ENCODE measurements around the gene MEN1.

The MEN1 gene

GRCh38 chr11:64803846-64804345 lies 6.5 kb downstream of the MEN1 start:
- H3K4me3 ChIP-seq (replicated peaks; ENCODE audit: low read depth, low read length), result peak overlapping the region; percentile 76

DNA sequence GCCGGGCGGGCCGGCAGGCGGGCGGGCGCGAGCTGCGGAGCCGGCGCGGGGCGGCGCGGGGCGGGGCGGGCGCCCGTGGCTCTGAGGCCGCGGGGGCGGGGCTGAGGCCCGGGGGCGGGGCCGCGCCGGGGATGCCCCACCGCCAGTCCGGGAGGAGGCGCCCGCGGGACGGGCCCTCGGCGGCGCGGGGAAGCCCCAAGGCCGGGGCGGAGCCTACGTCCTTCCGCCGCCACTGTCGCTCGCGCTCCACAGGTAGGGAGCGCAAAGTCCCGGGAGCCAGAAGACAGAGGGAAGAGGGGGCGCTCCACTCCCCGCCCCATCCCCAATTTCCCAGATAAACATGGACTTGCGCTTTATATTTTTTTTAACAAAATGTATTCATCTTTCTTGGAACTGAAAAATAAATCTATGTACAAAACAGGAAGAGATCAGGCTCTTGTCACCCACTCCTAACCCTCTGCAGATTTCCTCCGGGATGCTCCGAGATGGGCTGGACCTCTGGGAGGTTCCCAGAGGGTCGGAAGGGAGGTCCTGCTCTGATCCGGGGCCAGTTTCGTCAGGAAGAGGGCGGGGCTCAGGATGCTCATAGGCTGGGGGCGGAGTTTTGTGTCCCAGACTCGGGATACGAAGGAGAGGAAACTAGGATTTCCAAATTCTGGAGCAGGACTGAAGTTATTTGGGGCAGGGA lies 7.0 kb downstream of the MEN1 start, which contains the start of gene MAP4K2:
Gene MAP4K2, minus strand, starts transcription at position 57 of the 688 bp plus-strand sequence. CDS start 65 bp downstream, outside the sequence.
- TF ChIP-seq, protein P1, sequence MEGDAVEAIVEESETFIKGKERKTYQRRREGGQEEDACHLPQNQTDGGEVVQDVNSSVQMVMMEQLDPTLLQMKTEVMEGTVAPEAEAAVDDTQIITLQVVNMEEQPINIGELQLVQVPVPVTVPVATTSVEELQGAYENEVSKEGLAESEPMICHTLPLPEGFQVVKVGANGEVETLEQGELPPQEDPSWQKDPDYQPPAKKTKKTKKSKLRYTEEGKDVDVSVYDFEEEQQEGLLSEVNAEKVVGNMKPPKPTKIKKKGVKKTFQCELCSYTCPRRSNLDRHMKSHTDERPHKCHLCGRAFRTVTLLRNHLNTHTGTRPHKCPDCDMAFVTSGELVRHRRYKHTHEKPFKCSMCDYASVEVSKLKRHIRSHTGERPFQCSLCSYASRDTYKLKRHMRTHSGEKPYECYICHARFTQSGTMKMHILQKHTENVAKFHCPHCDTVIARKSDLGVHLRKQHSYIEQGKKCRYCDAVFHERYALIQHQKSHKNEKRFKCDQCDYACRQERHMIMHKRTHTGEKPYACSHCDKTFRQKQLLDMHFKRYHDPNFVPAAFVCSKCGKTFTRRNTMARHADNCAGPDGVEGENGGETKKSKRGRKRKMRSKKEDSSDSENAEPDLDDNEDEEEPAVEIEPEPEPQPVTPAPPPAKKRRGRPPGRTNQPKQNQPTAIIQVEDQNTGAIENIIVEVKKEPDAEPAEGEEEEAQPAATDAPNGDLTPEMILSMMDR (IDR thresholded peaks at IDR 0.05; ENCODE audit: low read length, missing control alignments), result no peak
- peak; percentile 83 for DNase-seq (ENCODE audit: low read depth)
- H3K4me3 ChIP-seq (replicated peaks; ENCODE audit: low read depth, low read length), result peak within 1 kb of the TSS; percentile 76

More at GRCh38 chr11:64803846-64804345, 6.5 kb downstream of the MEN1 start:
- no peak for DNase-seq (ENCODE audit: low read depth)
- TF ChIP-seq, protein P1 (IDR thresholded peaks at IDR 0.05; ENCODE audit: low read length, missing control alignments), result no peak

GRCh38 chr11:64802370-64803157 lies 7.8 kb downstream of the MEN1 start:
- DNase-seq (ENCODE audit: low read depth), result no peak
- TF ChIP-seq, protein P1 (IDR thresholded peaks at IDR 0.05; ENCODE audit: low read length, missing control alignments), result no peak

DNA sequence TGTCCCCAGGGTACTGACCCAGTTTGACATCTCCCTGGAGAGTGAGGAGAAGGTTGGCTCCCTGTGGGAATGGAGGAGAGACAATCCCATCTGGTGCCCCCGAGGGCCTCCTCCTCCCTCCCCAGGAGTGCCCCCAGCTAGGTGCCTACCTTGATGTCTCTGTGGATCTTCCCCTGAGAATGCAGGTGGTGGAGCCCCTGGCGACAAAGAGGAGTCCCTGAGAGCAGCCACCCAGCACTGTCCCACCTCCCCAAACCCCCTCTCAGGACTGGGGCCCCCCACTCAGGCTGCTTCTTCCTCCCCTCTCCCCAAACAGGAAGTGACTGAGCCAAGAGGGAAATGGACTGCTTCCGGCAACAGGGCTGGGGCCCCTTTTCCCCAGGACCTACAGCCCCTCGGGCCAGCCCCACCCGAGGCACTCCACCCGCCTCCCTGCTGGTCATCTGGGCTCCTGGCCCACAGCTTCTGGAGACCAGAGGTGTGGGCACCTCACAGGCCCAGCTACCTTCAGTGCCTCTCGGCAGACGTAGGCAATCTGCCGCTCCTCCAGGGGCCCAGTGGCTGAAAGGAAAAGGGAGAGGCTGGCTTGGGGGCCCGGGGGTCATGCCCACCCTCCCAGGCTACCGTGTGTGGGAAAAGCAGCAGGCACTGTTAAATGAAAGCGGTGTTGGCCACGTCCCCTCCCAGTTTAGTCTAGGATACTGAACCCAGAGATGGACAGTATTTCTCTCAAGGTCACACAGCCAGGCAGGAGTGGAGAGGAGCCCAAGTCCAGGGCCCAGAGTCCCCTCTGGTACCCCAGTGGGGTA lies 8.6 kb downstream of the MEN1 start:
- H3K4me3 ChIP-seq (replicated peaks; ENCODE audit: low read depth, low read length), result peak overlapping the region; percentile 76
- TF ChIP-seq, protein P1 (IDR thresholded peaks at IDR 0.05; ENCODE audit: low read length, missing control alignments), result no peak
- DNase-seq (ENCODE audit: low read depth), result no peak

More at GRCh38 chr11:64802370-64803157, 7.8 kb downstream of the MEN1 start:
- peak overlapping the region; percentile 76 for H3K4me3 ChIP-seq (replicated peaks; ENCODE audit: low read depth, low read length)

DNA sequence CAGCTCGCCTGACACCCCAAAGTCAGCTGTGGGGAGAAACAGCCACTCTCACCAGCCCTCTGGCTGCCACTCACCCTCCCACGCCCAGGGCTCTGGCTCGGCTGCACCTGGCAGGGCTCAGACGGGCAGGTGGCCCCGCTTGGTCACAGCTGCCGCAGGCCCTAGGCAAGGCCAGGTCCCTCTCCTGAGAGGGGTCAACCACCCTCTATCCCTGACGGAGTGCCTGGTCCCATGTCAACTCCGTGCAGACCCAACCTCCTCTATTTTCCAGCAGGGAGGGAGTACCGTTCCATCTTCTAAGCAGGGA lies 9.2 kb downstream of the MEN1 start:
- H3K4me3 ChIP-seq (replicated peaks; ENCODE audit: low read depth, low read length), result no peak overlapping the region
- TF ChIP-seq, protein P1 (IDR thresholded peaks at IDR 0.05; ENCODE audit: low read length, missing control alignments), result no peak
- DNase-seq (ENCODE audit: low read depth), result no peak

DNA sequence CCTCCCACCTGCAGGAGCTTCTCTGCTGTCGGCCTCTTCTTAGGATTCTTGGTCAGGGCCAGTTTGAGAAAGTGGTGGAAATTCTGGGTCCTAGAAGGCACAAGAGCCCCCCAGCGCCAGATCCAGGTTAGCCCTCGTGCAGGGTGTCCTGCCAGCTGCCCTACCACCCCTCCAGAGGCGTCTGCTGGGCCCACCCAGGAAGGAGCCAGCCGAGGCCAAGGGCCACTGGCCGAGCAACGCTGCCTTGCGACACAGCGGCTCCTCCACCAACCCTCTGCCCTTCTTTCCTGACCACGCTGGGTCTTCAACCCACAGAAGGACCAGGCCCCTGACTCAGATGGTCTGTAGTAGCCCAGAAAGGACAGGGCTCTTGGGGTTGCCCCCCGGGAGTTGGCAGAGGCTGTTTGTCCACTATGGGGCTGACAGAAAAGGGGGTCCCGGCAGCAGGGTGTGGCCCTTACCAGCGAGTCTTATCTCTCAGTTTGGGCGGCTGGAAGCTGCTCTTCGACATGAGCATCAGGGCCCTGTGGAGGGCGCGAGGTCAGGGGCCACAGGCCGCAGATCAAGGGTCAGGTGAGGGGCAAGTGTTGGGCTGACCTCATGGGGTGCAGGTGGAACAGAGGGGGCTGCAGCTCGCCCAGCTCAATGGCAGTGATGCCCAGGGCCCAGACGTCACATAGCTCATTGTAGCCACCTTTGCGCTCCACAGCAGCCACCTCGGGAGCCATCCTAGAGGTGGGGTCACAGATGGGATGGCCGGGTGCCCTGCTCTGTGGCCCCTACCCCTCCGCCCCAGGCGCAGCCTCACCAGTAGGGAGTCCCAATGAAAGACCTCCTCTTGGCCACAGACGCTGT lies 9.8 kb downstream of the MEN1 start:
- H3K4me3 ChIP-seq (replicated peaks; ENCODE audit: low read depth, low read length), result no peak overlapping the region

More for the DNA sequence above, 9.8 kb downstream of the MEN1 start:
- TF ChIP-seq, protein P1 (IDR thresholded peaks at IDR 0.05; ENCODE audit: low read length, missing control alignments), result no peak
- no peak for DNase-seq (ENCODE audit: low read depth)
